ENCODE results near the gene HSPA1A.
"Not testable (repeated sequence)": the region's sequence is repeated elsewhere in the genome, so short reads cannot be mapped to it uniquely, and the experiment has no call there.

HSPA1A gene

GRCh38 chr6:31781244-31782125 is 33.9 kb upstream of the HSPA1A start:
- no peak for DNase-seq

GRCh38 chr6:31782126-31782855 is 33.1 kb upstream of the HSPA1A start:
- DNase-seq, result no peak

GRCh38 chr6:31784098-31784925 is 31.0 kb upstream of the HSPA1A start:
- no peak for DNase-seq

- no peak for DNase-seq
Measured at GRCh38 chr6:31785475-31785874, 29.9 kb upstream of the HSPA1A start.

GRCh38 chr6:31791324-31792089 is 23.8 kb upstream of the HSPA1A start:
- peak; percentile 20 for DNase-seq

GRCh38 chr6:31792090-31792374 is 23.3 kb upstream of the HSPA1A start:
- no peak for DNase-seq

GRCh38 chr6:31792761-31793171 is 22.6 kb upstream of the HSPA1A start:
- no peak for DNase-seq

- DNase-seq, result not testable (repeated sequence)
Measured at GRCh38 chr6:31793927-31794245, 21.5 kb upstream of the HSPA1A start.

- no peak for DNase-seq
Measured at GRCh38 chr6:31794294-31794865, 21.0 kb upstream of the HSPA1A start.

- DNase-seq, result peak; percentile 60
Measured at GRCh38 chr6:31794866-31795615, 20.3 kb upstream of the HSPA1A start.

- DNase-seq, result peak; percentile 86
Measured at GRCh38 chr6:31795616-31796298, 19.6 kb upstream of the HSPA1A start, which contains the start of gene VARS1. TSS of gene VARS1 (minus strand) at chr6:31795752. CDS start at chr6:31795217, 535 bp downstream.

- DNase-seq, result no peak
Measured at GRCh38 chr6:31796993-31797385, 18.4 kb upstream of the HSPA1A start.

GRCh38 chr6:31797588-31797987 is 17.8 kb upstream of the HSPA1A start:
- peak; percentile 20 for DNase-seq

GRCh38 chr6:31799781-31800180 is 15.6 kb upstream of the HSPA1A start:
- DNase-seq, result no peak

GRCh38 chr6:31801031-31801927 is 14.1 kb upstream of the HSPA1A start:
- DNase-seq, result not testable (repeated sequence)

GRCh38 chr6:31805939-31806469 is 9.3 kb upstream of the HSPA1A start:
- DNase-seq, result no peak

GRCh38 chr6:31806470-31807272 is 8.7 kb upstream of the HSPA1A start, which contains the start of gene LSM2:
TSS of gene LSM2 (minus strand) at chr6:31806966. CDS start at chr6:31806757, 209 bp downstream.
- DNase-seq, result peak; percentile 96

GRCh38 chr6:31808599-31808998 is 6.7 kb upstream of the HSPA1A start:
- not testable (repeated sequence) for DNase-seq
